Measurements from ENCODE around the gene VPS8.

VPS8 gene

GRCh38 chr3:184785890-184786279 lies 26.1 kb upstream of the VPS8 start:
- Histone ChIP-seq H3K4me3 (ENCODE audit: insufficient read depth, low read length, poor library complexity, severe bottlenecking) (no peak overlapping the region), H3F3A (ENCODE audit: insufficient read depth) (no peaks in the 10 kb centered on the region), H3K9me2 (replicated peaks; ENCODE audit: insufficient read depth, low read length) (no peaks in the 10 kb centered on the region), H3K79me2 (ENCODE audit: insufficient read depth, low read length) (no peaks in the 10 kb centered on the region), H2AFZ (ENCODE audit: low read depth, low read length, severe bottlenecking) (no peak overlapping the region), H3K36me3 (ENCODE audit: low read length) (no peaks in the 10 kb centered on the region), H3K27me3 (ENCODE audit: low read length) (no peaks in the 10 kb centered on the region), H3K4me2 (ENCODE audit: low read depth, low read length, poor library complexity, severe bottlenecking) (no peak overlapping the region), H4K20me1 (ENCODE audit: low read depth, low read length) (no peaks in the 10 kb centered on the region), H3K27ac (ENCODE audit: low read depth, low read length) (no peak overlapping the region), H3K9ac (ENCODE audit: low read length) (no peak overlapping the region), H3K9me3 (ENCODE audit: insufficient read depth, low read length) (no peaks in the 10 kb centered on the region)
- no peak for TF ChIP-seq EZH2phosphoT487 (conservative IDR thresholded peaks at IDR 0.05; ENCODE audit: low read length)
- TF ChIP-seq CTCF (IDR thresholded peaks at IDR 0.05; ENCODE audit: insufficient read depth, low read length, poor library complexity, severe bottlenecking) = no peak

GRCh38 chr3:184786280-184786941 lies 25.6 kb upstream of the VPS8 start:
- no peaks in the 10 kb centered on the region for H4K20me1 ChIP-seq (ENCODE audit: low read depth, low read length)
- no peaks in the 10 kb centered on the region for H3K36me3 ChIP-seq (ENCODE audit: low read length)
- H3K79me2 ChIP-seq (ENCODE audit: insufficient read depth, low read length) = no peaks in the 10 kb centered on the region
- H3K9me2 ChIP-seq (replicated peaks; ENCODE audit: insufficient read depth, low read length) = no peaks in the 10 kb centered on the region
- no peak overlapping the region for H2AFZ ChIP-seq (ENCODE audit: low read depth, low read length, severe bottlenecking)
- TF ChIP-seq CTCF (IDR thresholded peaks at IDR 0.05; ENCODE audit: insufficient read depth, low read length, poor library complexity, severe bottlenecking) = no peak
- TF ChIP-seq EZH2phosphoT487 (conservative IDR thresholded peaks at IDR 0.05; ENCODE audit: low read length) = no peak
- H3K4me3 ChIP-seq (ENCODE audit: insufficient read depth, low read length, poor library complexity, severe bottlenecking) = no peak overlapping the region
- no peak overlapping the region for H3K4me2 ChIP-seq (ENCODE audit: low read depth, low read length, poor library complexity, severe bottlenecking)
- H3F3A ChIP-seq (ENCODE audit: insufficient read depth) = no peaks in the 10 kb centered on the region
- H3K9ac ChIP-seq (ENCODE audit: low read length) = no peak overlapping the region
- H3K9me3 ChIP-seq (ENCODE audit: insufficient read depth, low read length) = no peaks in the 10 kb centered on the region
- H3K27ac ChIP-seq (ENCODE audit: low read depth, low read length) = no peak overlapping the region
- H3K27me3 ChIP-seq (ENCODE audit: low read length) = no peaks in the 10 kb centered on the region

GRCh38 chr3:184788751-184789150 lies 23.2 kb upstream of the VPS8 start:
- Histone ChIP-seq H3K9me3 (ENCODE audit: insufficient read depth, low read length) (no peaks in the 10 kb centered on the region), H3K79me2 (ENCODE audit: insufficient read depth, low read length) (no peaks in the 10 kb centered on the region), H4K20me1 (ENCODE audit: low read depth, low read length) (no peaks in the 10 kb centered on the region), H3K4me2 (ENCODE audit: low read depth, low read length, poor library complexity, severe bottlenecking) (no peak overlapping the region), H3K9me2 (replicated peaks; ENCODE audit: insufficient read depth, low read length) (no peaks in the 10 kb centered on the region), H3K9ac (ENCODE audit: low read length) (no peak overlapping the region), H3K4me3 (ENCODE audit: insufficient read depth, low read length, poor library complexity, severe bottlenecking) (no peak overlapping the region), H3K27me3 (ENCODE audit: low read length) (no peaks in the 10 kb centered on the region), H3K36me3 (ENCODE audit: low read length) (no peaks in the 10 kb centered on the region), H3K27ac (ENCODE audit: low read depth, low read length) (no peak overlapping the region), H2AFZ (ENCODE audit: low read depth, low read length, severe bottlenecking) (no peak overlapping the region), H3F3A (ENCODE audit: insufficient read depth) (no peaks in the 10 kb centered on the region)
- TF ChIP-seq EZH2phosphoT487 (conservative IDR thresholded peaks at IDR 0.05; ENCODE audit: low read length) = no peak
- TF ChIP-seq CTCF (IDR thresholded peaks at IDR 0.05; ENCODE audit: insufficient read depth, low read length, poor library complexity, severe bottlenecking) = no peak

Measured in SU-DHL-6 (cell line).